Measurements from ENCODE around the gene ZNF219.

DNA sequence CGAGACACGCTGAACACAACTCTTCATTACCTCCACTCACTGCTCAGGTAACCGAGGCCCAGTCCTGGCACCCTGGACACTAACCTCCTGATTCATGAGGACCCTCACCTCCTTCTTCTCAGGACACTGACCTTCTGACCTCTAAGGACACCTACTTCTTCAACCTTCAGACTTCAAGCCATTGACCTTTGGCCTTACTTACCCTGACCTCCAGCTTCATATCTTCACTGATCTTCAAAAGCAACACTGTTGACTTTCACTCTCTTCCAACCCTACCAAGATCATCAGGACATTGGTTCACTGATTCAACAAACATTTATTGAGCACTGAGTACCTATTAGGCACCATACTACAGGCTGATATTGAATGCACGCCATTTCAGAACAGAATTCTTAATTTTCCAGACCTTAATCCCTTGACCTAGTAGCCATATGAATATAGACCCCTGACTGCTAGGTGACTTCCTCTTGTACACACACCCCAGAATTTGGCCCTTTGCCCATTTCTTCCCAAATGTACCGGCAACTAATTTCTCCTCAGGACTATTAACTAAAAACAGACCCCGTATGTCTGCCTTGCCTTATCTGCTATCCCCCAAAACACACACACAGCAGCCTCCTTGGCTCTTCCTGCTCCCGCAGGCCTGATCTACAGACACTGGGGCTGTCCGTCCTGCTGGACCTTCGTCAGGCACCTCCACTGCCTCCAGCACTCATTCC lies 22.6 kb downstream of the ZNF219 start:
- no peak for TF ChIP-seq CTCF (IDR thresholded peaks at IDR 0.05; ENCODE audit: borderline replicate concordance, extremely low read depth, low read length, poor library complexity, severe bottlenecking)
- TF ChIP-seq EZH2 (IDR thresholded peaks at IDR 0.05; ENCODE audit: borderline replicate concordance, low read depth, low read length, severe bottlenecking), result no peak
